ENCODE measurements around the gene RESF1.
A peak's percentile ranks its signal among the peaks of the same experiment; 100 is the strongest.

The RESF1 gene

DNA sequence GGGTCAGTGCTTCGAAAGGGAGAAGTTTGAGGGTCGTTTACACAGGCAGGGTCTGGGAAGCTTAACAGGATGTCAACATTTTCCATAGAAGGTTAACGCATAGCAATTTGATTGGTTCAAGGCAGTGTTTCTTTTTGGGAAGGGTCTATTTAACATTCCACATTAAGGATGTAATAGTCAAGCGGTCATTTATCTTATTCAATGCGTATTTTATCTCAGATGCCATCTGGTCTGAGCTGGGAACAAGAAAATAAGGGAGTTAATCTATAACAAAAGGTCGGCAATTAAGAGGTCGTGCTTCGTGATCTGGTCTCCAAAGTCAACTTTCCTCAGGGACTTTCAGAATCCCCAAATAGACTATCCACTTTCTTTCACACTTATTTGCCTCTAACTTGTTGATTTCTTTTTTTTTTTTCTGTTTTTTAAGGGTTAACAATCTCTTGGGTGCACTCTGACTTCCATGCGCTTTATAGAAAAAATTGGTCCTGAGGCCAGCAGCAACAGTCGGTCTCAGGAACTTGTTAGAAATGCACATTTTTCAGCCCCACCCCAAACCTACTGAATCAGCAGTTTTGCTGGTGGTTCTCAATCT lies 550 bp upstream of the RESF1 start:
- DNase-seq (ENCODE audit: low read depth, low spot score): no peak

DNA sequence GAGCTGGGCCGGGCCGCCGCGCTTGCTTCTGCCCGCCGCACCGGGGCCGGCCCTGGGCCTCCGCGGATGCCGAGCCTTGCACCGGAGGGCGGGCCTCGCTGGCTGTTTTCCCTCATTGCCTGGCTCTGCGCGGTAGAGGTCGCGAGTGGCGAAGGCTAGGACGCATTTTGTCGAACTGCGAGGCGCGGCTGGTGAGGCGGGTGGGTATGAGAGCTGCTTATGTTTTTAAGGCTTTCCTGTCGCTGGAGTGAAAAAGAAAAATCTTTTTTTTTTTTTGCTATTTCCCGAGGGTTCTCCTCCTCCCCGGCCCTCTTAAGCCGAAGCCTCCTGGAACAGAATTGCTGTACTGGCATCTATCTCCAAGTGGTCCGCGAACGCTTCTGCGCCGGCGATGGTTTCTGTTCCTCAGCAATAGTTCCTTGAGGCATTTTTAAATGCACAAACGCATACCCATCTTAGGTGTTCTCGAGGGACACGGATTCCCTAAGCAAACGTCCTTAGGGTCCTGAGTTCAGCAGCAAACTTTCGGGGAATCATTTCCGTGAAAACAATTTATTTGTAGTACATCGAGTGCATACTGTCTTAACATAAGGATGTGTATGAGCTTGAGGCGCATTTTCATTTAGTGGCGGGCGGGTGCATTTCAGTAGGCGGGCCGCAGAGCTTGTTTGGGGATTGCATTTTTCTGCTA lies 631 bp downstream of the RESF1 start:
- peak; percentile 26 for DNase-seq (ENCODE audit: low read depth, low spot score)

GRCh38 chr12:31961137-31961536 lies 1.9 kb downstream of the RESF1 start:
- DNase-seq (ENCODE audit: low read depth, low spot score): no peak

DNA sequence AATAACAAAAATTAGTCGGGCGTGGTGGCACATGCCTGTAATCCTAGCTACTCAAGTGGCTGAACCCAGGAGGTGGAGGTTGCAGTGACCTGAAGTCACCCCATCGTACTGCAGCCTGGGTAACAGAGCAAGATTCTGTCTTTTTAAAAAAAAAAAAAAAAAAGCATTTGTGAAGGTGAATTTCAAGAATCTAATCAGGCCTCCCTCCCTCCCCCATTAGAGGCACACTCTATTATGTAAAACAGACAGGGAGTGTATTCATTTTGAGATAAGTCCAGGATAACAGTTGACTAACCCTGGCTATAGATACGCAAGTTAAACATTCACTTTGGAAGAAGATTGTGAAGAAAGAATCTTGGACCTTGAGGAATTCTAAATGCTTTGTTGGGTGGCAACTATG lies 2.9 kb downstream of the RESF1 start:
- DNase-seq (ENCODE audit: low read depth, low spot score): no peak

- no peak for DNase-seq (ENCODE audit: low read depth, low spot score)
Measured at GRCh38 chr12:31964280-31964679, 5.1 kb downstream of the RESF1 start.

DNA sequence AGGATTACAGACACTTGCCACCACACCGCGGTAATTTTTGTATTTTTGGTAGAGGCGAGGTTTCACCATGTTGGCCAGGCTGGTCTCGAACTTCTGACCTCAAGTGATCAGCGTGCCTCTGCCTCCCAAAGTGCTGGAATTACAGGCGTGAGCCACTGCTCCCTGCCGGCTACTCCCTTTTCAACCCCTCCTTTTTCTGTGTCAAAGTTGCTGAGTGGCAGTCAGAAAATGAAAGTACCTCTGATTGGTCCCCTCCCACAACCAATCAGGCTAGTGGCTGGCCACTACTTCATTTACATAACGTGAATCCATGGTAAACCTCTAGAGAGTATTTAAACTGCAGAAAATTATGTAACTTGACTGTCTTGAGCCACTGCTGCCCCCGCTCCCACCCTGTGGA lies 5.9 kb downstream of the RESF1 start:
- DNase-seq (ENCODE audit: low read depth, low spot score): no peak

GRCh38 chr12:31966558-31967205 lies 7.5 kb downstream of the RESF1 start:
- no peak for DNase-seq (ENCODE audit: low read depth, low spot score)

- no peak for DNase-seq (ENCODE audit: low read depth, low spot score)
Measured at GRCh38 chr12:31967539-31967938, 8.3 kb downstream of the RESF1 start.

DNA sequence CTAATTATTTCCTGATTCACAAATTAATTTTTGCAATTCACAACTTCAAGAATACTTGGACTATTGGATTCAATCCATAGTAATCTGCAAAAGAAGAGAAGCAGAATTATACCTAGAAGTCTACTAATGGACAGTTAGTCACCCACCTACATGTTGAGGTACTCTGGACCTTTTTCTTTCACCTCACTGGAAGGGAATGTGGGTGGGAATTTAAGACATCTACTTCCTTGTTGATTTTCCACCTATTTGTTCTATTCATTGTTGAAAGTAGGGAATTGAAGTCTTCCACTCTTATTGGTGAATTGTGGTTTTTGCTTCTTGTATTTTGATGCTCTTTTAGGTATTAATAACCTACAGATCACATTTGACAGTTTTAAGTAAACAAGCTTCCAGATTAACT lies 11.0 kb downstream of the RESF1 start:
- no peak for DNase-seq (ENCODE audit: low read depth, low spot score)

DNA sequence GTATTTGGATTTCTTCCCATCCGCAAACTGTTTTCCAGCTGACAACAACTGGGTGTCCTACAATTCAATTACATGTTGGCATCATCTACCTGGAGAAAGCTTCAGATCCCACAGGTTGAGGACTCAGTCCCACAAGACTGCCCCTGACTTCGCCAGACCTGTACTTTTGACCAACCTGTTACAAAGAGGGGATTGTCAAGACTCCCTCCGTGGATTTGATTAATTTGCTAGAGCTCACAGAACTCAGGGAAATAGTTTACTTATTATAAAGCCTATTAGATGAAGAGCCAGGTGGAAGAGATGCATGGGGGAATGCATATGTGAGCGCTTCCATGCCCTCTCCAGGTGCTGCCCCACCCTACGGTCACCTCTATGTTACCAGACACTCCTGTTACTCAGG lies 14.6 kb downstream of the RESF1 start:
- no peak for DNase-seq (ENCODE audit: low read depth, low spot score)

- DNase-seq (ENCODE audit: low read depth, low spot score): no peak
Measured at GRCh38 chr12:31974673-31975072, 15.5 kb downstream of the RESF1 start.

GRCh38 chr12:31984806-31985591 lies 25.8 kb downstream of the RESF1 start:
- DNase-seq (ENCODE audit: low read depth, low spot score): no peak

DNA sequence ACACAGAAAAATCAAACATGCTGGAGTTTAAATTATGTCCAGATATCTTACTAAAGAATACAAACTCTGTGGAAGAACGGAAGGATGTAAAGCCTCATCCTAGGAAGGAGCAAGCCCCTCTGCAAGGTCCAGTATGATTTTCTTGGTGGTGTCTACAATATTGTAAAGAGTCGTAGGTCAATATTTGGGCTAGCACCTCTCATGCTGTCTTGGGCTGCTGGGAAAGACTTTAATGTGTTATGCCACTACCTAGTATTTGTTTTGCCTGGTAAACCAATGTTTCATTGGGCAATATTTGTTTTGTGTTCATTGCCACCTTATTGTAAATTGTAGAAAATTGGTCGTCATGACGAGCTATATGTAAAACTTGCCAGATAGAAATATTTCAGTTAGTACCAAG lies 26.6 kb downstream of the RESF1 start:
- no peak for DNase-seq (ENCODE audit: low read depth, low spot score)

DNA sequence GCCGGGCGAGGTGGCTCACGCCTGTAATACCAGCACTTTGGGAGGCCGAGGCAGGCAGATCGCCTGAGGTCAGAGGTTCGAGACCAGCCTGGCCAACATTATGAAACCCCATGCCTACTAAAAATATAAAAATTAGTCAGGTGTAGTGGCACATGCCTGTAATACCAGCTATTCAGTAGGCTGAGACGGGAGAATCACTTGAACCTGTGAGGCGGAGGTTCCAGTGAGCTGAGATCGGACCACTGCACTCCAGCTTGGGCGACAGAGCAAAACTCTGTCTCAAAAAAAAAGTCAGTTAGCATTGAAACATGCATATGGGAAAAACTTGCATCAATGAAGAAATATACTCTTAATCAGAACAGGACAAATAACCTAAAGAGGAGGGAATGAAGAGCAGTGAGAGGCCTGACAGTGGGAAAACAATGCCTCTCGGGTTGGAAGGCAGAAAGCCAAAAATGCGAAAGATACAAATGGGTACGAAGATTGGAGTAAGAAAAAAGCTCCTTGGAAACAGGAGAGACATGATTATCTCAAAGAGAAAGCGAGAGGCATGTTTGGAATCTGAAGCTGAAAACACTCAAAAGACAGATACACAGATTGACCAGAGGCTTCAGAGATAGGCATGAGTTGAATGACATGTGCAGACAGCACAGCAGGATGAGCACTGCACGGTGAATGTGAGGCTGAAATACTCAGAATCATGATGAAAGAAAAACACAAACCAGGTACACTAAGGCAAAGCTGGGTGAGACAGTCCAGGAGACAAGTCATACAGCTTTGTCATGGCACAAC lies 30.6 kb downstream of the RESF1 start:
- DNase-seq (ENCODE audit: low read depth, low spot score): no peak

DNA sequence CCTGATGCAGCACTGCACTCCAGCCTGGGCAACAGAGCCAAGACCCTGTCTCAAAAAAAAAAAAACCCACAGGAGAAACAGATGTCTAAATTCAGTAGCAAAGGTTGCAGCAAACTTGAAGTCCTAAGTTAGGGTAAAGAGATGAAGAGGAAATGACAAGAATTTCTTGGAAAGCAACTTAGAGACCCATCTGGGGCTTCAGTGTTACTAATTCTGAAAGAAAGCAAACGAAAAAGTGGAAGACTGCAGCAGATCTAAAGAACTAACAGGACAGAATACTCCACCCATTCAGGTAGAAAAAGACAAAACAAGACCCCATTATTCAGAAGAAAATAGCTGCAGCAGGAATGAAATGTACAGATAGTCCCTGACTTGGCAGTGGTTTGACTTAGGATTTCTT lies 31.9 kb downstream of the RESF1 start:
- no peak for DNase-seq (ENCODE audit: low read depth, low spot score)

DNA sequence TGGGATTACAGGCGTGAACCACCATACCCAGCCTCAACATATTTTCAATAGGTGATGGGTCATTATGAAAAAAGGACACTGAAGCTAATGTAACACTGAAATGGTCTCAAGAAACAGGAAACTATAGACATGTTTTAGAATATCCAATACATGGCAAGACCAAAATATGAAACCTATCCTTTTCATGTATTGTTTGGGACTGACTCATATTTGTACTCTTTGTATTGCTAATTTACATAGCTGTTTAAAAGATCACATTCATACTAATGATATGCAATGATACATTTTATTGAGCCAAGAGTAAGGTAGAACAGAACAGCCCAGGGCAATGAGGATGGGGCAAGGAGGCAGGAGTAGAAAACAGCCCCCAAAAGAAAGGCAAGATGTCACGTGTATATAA lies 32.6 kb downstream of the RESF1 start:
- DNase-seq (ENCODE audit: low read depth, low spot score): no peak

DNA sequence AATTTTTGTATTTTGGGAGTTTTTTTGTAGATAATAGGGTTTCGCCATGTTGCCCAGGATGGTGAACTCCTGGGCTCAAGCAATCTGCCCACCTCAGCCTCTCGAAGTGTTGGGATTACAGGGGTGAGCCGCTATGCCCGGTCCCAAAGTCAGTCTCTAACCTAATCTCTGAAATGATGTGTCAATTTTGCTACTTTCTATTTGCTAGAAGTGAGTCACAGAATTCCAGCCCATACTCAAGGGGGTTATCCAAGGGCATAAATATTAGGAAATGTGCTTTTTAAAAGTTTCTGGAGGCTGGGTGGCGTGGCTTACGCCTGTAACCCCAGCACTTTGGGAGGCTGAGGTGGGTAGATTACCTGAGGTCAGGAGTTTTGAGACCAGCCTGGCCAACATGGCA lies 40.5 kb downstream of the RESF1 start:
- DNase-seq (ENCODE audit: low read depth, low spot score): no peak

- no peak for DNase-seq (ENCODE audit: low read depth, low spot score)
Measured at GRCh38 chr12:32000373-32001005, 41.3 kb downstream of the RESF1 start.

DNA sequence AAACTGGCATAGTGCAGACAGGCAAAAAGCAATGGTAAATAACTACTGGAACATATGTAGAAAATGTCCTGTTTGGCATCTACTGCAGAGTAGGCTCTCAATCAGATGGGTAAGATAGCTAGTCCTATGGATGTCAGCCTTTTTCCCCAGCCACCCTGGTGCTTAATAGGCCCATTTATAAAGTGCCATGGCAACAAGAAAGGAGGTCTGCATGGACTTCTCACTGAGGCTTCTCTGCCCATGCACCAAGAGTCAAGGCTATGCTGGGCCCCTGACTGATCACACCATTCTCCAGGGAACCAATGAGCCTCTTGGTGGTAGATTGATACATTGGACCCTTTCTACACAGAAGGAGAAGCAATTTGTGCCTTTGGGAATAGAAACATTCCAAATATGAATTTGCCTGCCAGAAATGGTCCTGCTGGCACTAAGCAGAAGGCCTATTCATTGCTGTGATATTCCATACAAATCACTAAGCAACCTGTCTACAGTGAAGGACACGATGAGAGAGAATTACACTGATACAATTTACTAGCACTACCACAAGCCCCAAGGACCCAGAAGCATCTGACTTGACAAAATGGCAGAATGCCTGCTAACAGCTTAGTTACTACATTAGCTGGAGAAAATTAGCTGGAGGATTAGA lies 43.8 kb downstream of the RESF1 start:
- no peak for DNase-seq (ENCODE audit: low read depth, low spot score)

DNA sequence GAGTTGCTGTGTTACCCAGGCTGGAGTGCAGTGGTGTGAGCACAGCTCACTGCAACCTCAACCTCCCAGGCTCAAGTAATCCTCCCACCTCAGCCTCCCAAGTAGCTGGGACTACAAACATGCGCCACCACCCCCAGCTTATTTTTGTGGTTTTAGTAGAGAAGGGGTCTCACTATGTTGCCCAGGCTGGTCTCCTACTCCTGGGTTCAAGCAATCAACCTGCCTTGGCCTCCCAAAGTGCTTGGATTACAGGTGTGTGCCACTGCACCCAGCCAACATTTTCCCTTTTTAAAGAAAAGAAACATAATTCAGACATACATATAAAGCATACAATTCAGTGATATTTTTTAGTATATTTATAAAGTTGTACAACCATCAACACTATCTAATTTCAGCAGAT lies 44.4 kb downstream of the RESF1 start:
- no peak for DNase-seq (ENCODE audit: low read depth, low spot score)

Measured in smooth muscle cell of the brain vasculature (primary cell).